ENCODE results near the gene GABBR1.

DNA sequence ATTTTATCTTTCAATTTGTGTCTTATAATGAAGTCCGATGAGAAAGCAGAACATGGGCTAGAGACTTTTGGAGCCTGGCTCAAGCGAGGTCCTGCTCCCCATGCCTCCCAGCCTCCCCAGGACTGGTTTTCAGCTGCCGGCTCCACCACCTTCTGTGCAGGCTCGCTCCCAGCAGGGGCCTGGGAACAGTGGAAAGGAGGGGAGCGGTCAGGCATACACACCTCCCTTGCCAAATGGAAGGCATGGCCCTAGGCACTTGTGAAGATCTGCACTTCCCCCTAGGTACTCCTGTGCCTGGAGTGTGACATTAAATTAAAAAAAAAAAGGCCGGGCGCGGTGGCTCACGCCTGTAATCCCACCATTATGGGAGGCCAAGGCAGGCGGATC lies 19.2 kb upstream of the GABBR1 start:
- TF ChIP-seq, protein P1, sequence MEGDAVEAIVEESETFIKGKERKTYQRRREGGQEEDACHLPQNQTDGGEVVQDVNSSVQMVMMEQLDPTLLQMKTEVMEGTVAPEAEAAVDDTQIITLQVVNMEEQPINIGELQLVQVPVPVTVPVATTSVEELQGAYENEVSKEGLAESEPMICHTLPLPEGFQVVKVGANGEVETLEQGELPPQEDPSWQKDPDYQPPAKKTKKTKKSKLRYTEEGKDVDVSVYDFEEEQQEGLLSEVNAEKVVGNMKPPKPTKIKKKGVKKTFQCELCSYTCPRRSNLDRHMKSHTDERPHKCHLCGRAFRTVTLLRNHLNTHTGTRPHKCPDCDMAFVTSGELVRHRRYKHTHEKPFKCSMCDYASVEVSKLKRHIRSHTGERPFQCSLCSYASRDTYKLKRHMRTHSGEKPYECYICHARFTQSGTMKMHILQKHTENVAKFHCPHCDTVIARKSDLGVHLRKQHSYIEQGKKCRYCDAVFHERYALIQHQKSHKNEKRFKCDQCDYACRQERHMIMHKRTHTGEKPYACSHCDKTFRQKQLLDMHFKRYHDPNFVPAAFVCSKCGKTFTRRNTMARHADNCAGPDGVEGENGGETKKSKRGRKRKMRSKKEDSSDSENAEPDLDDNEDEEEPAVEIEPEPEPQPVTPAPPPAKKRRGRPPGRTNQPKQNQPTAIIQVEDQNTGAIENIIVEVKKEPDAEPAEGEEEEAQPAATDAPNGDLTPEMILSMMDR (IDR thresholded peaks at IDR 0.05): no peak
- TF ChIP-seq POLR2AphosphoS5 (IDR thresholded peaks at IDR 0.05; ENCODE audit: low read depth, low read length): no peak
- TF ChIP-seq, protein P2, sequence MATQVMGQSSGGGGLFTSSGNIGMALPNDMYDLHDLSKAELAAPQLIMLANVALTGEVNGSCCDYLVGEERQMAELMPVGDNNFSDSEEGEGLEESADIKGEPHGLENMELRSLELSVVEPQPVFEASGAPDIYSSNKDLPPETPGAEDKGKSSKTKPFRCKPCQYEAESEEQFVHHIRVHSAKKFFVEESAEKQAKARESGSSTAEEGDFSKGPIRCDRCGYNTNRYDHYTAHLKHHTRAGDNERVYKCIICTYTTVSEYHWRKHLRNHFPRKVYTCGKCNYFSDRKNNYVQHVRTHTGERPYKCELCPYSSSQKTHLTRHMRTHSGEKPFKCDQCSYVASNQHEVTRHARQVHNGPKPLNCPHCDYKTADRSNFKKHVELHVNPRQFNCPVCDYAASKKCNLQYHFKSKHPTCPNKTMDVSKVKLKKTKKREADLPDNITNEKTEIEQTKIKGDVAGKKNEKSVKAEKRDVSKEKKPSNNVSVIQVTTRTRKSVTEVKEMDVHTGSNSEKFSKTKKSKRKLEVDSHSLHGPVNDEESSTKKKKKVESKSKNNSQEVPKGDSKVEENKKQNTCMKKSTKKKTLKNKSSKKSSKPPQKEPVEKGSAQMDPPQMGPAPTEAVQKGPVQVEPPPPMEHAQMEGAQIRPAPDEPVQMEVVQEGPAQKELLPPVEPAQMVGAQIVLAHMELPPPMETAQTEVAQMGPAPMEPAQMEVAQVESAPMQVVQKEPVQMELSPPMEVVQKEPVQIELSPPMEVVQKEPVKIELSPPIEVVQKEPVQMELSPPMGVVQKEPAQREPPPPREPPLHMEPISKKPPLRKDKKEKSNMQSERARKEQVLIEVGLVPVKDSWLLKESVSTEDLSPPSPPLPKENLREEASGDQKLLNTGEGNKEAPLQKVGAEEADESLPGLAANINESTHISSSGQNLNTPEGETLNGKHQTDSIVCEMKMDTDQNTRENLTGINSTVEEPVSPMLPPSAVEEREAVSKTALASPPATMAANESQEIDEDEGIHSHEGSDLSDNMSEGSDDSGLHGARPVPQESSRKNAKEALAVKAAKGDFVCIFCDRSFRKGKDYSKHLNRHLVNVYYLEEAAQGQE (IDR thresholded peaks at IDR 0.05; ENCODE audit: insufficient read depth in 1 of 2, low read depth in 2 of 2, low read length in 1 of 2): no peak
- TF ChIP-seq SIN3A (IDR thresholded peaks at IDR 0.05; ENCODE audit: borderline replicate concordance, insufficient read depth, low read depth, low read length): no peak
